Measurements from ENCODE around the gene FAIM2.

FAIM2 gene

GRCh38 chr12:49923880-49924556, 20.3 kb upstream of the FAIM2 start:
- Histone ChIP-seq H3K27me3 (no peaks in the 10 kb centered on the region), H3K9ac (no peak overlapping the region), H3K4me2 (no peak overlapping the region), H4K20me1 (no peaks in the 10 kb centered on the region), H3K4me3 (no peak overlapping the region), H3K27ac (no peak overlapping the region), H3K36me3 (no peaks in the 10 kb centered on the region), H3K9me3 (replicated peaks in 1 of 11) (no peaks in the 10 kb centered on the region), H3K4me1 (peaks cover 0 to 54% (median 14%) of the 10 kb centered on the region in 10 experiments; a peak in 14 of 20 replicates)
- no peak for TF ChIP-seq Cebpa-rat (IDR thresholded peaks at IDR 0.05)

- Histone ChIP-seq H3K4me2 (no peak overlapping the region), H3K4me3 (no peak overlapping the region), H4K20me1 (no peaks in the 10 kb centered on the region), H3K27ac (no peak overlapping the region), H3K4me1 (peaks cover 0 to 62% (median 14%) of the 10 kb centered on the region in 10 experiments; a peak in 14 of 20 replicates), H3K27me3 (no peaks in the 10 kb centered on the region), H3K9me3 (replicated peaks in 1 of 11) (no peaks in the 10 kb centered on the region), H3K36me3 (no peaks in the 10 kb centered on the region), H3K9ac (no peak overlapping the region)
- no peak for TF ChIP-seq Cebpa-rat (IDR thresholded peaks at IDR 0.05)
Measured at GRCh38 chr12:49923035-49923644, 19.4 kb upstream of the FAIM2 start.

GRCh38 chr12:49922349-49923034, 18.8 kb upstream of the FAIM2 start:
- no peak for TF ChIP-seq Cebpa-rat (IDR thresholded peaks at IDR 0.05)
- Histone ChIP-seq H3K4me3 (no peak overlapping the region), H3K4me1 (peaks cover 0 to 64% (median 14%) of the 10 kb centered on the region in 10 experiments; a peak in 14 of 20 replicates), H4K20me1 (no peaks in the 10 kb centered on the region), H3K9ac (no peak overlapping the region), H3K4me2 (peak overlapping the region in 1 of 11 experiments; percentile 86; a peak in 2 of 22 replicates), H3K9me3 (replicated peaks in 1 of 11) (no peaks in the 10 kb centered on the region), H3K36me3 (no peaks in the 10 kb centered on the region), H3K27ac (0 out of 22 replicates have a peak overlapping the region, but pooled peaks of 1 of the 11 experiments have one; percentile 2), H3K27me3 (no peaks in the 10 kb centered on the region)

GRCh38 chr12:49921936-49922335, 18.2 kb upstream of the FAIM2 start:
- H3K4me3 ChIP-seq = no peak overlapping the region
- TF ChIP-seq Cebpa-rat (IDR thresholded peaks at IDR 0.05) = no peak
- peaks cover 0 to 64% (median 14%) of the 10 kb centered on the region in 10 experiments; a peak in 14 of 20 replicates for H3K4me1 ChIP-seq

GRCh38 chr12:49921299-49921698, 17.6 kb upstream of the FAIM2 start:
- H3K4me1 ChIP-seq = peaks cover 0 to 61% (median 14%) of the 10 kb centered on the region in 10 experiments; a peak in 14 of 20 replicates
- no peaks in the 10 kb centered on the region for H3K9me3 ChIP-seq (replicated peaks in 1 of 11)
- no peaks in the 10 kb centered on the region for H3K27me3 ChIP-seq
- no peak overlapping the region for H3K4me3 ChIP-seq
- no peak for TF ChIP-seq Cebpa-rat (IDR thresholded peaks at IDR 0.05)
- H3K9ac ChIP-seq = no peak overlapping the region
- H3K36me3 ChIP-seq = no peaks in the 10 kb centered on the region
- H3K27ac ChIP-seq = peak overlapping the region in 3 of 11 experiments; percentile 44 to 78 (median 74); a peak in 5 of 22 replicates
- H3K4me2 ChIP-seq = peak overlapping the region in 6 of 11 experiments; percentile 35 to 86 (median 68); a peak in 9 of 22 replicates
- H4K20me1 ChIP-seq = no peaks in the 10 kb centered on the region

More at GRCh38 chr12:49921936-49922335, 18.2 kb upstream of the FAIM2 start:
- Histone ChIP-seq H3K9me3 (replicated peaks in 1 of 11) (no peaks in the 10 kb centered on the region), H3K9ac (no peak overlapping the region), H3K27me3 (no peaks in the 10 kb centered on the region), H4K20me1 (no peaks in the 10 kb centered on the region), H3K27ac (0 out of 22 replicates have a peak overlapping the region, but pooled peaks of 1 of the 11 experiments have one; percentile 2), H3K36me3 (no peaks in the 10 kb centered on the region), H3K4me2 (peak overlapping the region in 2 of 11 experiments; percentile 18 to 86; a peak in 2 of 22 replicates)

- peak overlapping the region in 5 of 11 experiments; percentile 13 to 78 (median 59); a peak in 8 of 22 replicates for H3K27ac ChIP-seq
- H3K4me2 ChIP-seq = peak overlapping the region in 9 of 11 experiments; percentile 19 to 86 (median 63); a peak in 14 of 22 replicates
- no peaks in the 10 kb centered on the region for H3K9me3 ChIP-seq (replicated peaks in 1 of 11)
- no peaks in the 10 kb centered on the region for H4K20me1 ChIP-seq
- peaks cover 0 to 57% (median 14%) of the 10 kb centered on the region in 10 experiments; a peak in 14 of 20 replicates for H3K4me1 ChIP-seq
- H3K36me3 ChIP-seq = no peaks in the 10 kb centered on the region
- no peak overlapping the region for H3K4me3 ChIP-seq
- no peak for TF ChIP-seq Cebpa-rat (IDR thresholded peaks at IDR 0.05)
- H3K27me3 ChIP-seq = no peaks in the 10 kb centered on the region
- H3K9ac ChIP-seq = peak overlapping the region in 2 of 11 experiments; percentile 54 to 61; a peak in 5 of 22 replicates
Measured at GRCh38 chr12:49920915-49921286, 17.2 kb upstream of the FAIM2 start.

- Histone ChIP-seq H3K4me1 (peaks cover 0 to 52% (median 14%) of the 10 kb centered on the region in 10 experiments; a peak in 14 of 20 replicates), H3K27me3 (no peaks in the 10 kb centered on the region), H3K9me3 (replicated peaks in 1 of 11) (no peaks in the 10 kb centered on the region), H3K36me3 (no peaks in the 10 kb centered on the region), H3K4me3 (no peak overlapping the region), H3K4me2 (peak overlapping the region in 10 of 11 experiments; percentile 13 to 86 (median 54); a peak in 17 of 22 replicates), H4K20me1 (no peaks in the 10 kb centered on the region), H3K27ac (peak overlapping the region in 5 of 11 experiments; percentile 13 to 78 (median 59); a peak in 9 of 22 replicates), H3K9ac (peak overlapping the region in 2 of 11 experiments; percentile 54 to 61; a peak in 5 of 22 replicates)
- TF ChIP-seq Cebpa-rat (IDR thresholded peaks at IDR 0.05) = no peak
Measured at GRCh38 chr12:49920241-49920914, 16.7 kb upstream of the FAIM2 start.

- no peak overlapping the region for H3K27ac ChIP-seq
- no peak for TF ChIP-seq Cebpa-rat (IDR thresholded peaks at IDR 0.05)
Measured at GRCh38 chr12:49917788-49918173, 14.1 kb upstream of the FAIM2 start.

More at GRCh38 chr12:49917788-49918173, 14.1 kb upstream of the FAIM2 start:
- no peaks in the 10 kb centered on the region for H3K36me3 ChIP-seq
- no peak overlapping the region for H3K4me2 ChIP-seq
- H4K20me1 ChIP-seq = no peaks in the 10 kb centered on the region
- no peaks in the 10 kb centered on the region for H3K27me3 ChIP-seq
- H3K9ac ChIP-seq = no peak overlapping the region
- H3K4me1 ChIP-seq = peaks cover 0 to 44% (median 14%) of the 10 kb centered on the region in 10 experiments; a peak in 14 of 20 replicates
- H3K9me3 ChIP-seq (replicated peaks in 1 of 11) = no peaks in the 10 kb centered on the region
- H3K4me3 ChIP-seq = no peak overlapping the region

Data from BLaER1 treated with 17β-estradiol and CSF1 and Interleukin-3, amounts not matched to agents 10 nM and 100 nM (cell line).